Heart right ventricle (tissue), 16 donors: Measurements from ENCODE around the gene SUMO1. TPM values are rescaled to one million over a fixed set of nuclear protein-coding genes. Genes with fewer than 3 reads are reported as not detected.
A peak's percentile ranks its signal among the peaks of the same experiment; 100 is the strongest.

ENCODE experiments used
- ATAC-seq, 8 donors: fragments of 200-7000 bp; cut with Tn5 transposase; one replicate each; pipeline ENCODE4 v1.9.1; 2020; ENCODE audit warnings: mild to moderate bottlenecking in 8 of 8, moderate library complexity in 8 of 8, moderate number of reproducible peaks in 1 of 8
- DNase-seq, 2 donors: peaks; one replicate each; pipeline ENCODE4 v3.0.0-alpha.2; 2020
- H3K27ac ChIP-seq, 10 donors: fragments of 200-600 bp; sonication (generic) in 2 of 10; one replicate each; pipeline versions ENCODE4 v1.5.0 to v1.8.0; 2020 to 2022; ENCODE audit warnings: mild to moderate bottlenecking in 3 of 10
- H3K27me3 ChIP-seq, 7 donors: fragments of 200-600 bp; one replicate each; pipeline ENCODE4 v1.8.0; 2021 to 2022; ENCODE audit warnings: mild to moderate bottlenecking in 2 of 7
- H3K36me3 ChIP-seq, 9 donors: fragments of 200-600 bp; sonication (generic) in 1 of 9; one replicate each; pipeline versions ENCODE4 v1.5.0 to v1.8.0; 2020 to 2022; ENCODE audit warnings: mild to moderate bottlenecking in 2 of 9
- H3K4me1 ChIP-seq, 9 donors: fragments of 200-600 bp; sonication (generic) in 1 of 9; one replicate each; pipeline versions ENCODE4 v1.5.0 to v1.8.0; 2020 to 2022; ENCODE audit warnings: mild to moderate bottlenecking in 4 of 9
- H3K4me3 ChIP-seq, 10 donors: fragments of 200-600 bp; sonication (generic) in 2 of 10; one replicate each; pipeline versions ENCODE4 v1.5.0 to v1.8.0; 2020 to 2022; ENCODE audit warnings: mild to moderate bottlenecking in 7 of 10, moderate library complexity in 2 of 10
- H3K9me3 ChIP-seq, 11 donors: fragments of 200-600 bp in 10 of 11; sonication (generic) in 2 of 11; one replicate each; pipeline versions ENCODE4 v1.5.0 to v1.8.0; 2013 to 2022; ENCODE audit warnings: mild to moderate bottlenecking in 2 of 11, control low read depth in 1 of 11, moderate library complexity in 1 of 11
- CTCF ChIP-seq, 9 donors: fragments of 200-600 bp; sonication (generic) in 2 of 9; IDR thresholded peaks; one replicate each; pipeline versions ENCODE4 v1.5.0 to v1.8.0; 2021 to 2022; ENCODE audit warnings: antibody characterized with exemption in 9 of 9, mild to moderate bottlenecking in 5 of 9, moderate library complexity in 1 of 9
- whole genome bisulfite sequencing, 2 donors: extraction: QIAGEN DNeasy Blood & Tissue Kit; methylation state at CpG; one replicate each; pipeline ENCODE4 v1.1.7; 2013; ENCODE audit warnings: inconsistent platforms in 1 of 2; 5-methylcytosine and 5-hydroxymethylcytosine counted together
- intact Hi-C, 10 donors: fragments of 100-400 bp; cut with DNase I; formaldehyde crosslinking; loops; one replicate each; pipeline versions ENCODE4 v1.11.1 to v1.14.2; 2022
- polyA plus RNA-seq, 2 donors: library from polyadenylated mRNA; stranded (reverse); fragments of 200-250 nt; gene quantifications; one replicate each; pipeline ENCODE4 v1.2.3, GENCODE V29; 2013
- total RNA-seq, 10 donors: library from RNA; stranded (reverse); fragmentation: NEBNext Ultra II Directional in 3 of 10; extraction: Animal tissue kit (Norgen Biotek cat#: 25700) in 3 of 10; gene quantifications; one replicate each; pipeline versions ENCODE4 v1.2.1 to v1.2.4, GENCODE V29; 2021 to 2023
- donor health status: Arrhythmogenic right ventricular cardiomyopathy.
- donor health status: ischemic (EF 13 %, LVEDD 7.1; RV severe dilation, severe dysfunction).
- donor health status: healthy with polysubstance abuse.
- donor health status: DM: no; HTN: yes; CAD: no.
- donor health status: DM: no; HTN: no; CAD: no.
- donor health status: ischemic (EF 25% LVEDD 6.9; RV normal size, moderate dysfunction).
- donor health status: ischemic (EF 25% LVEDD 5.7; RV mildly dilated, moderate dysfunction).
- donor health status: healthy.
- donor health status: DM: yes; HTN: yes; CAD: no.
- donor health status: Ischemic cardiomyopathy.
- donor health status: ischemic (EF 35%, LVEDD 5.7; RV mildly dilated, moderate dysfunction).
- donor health status: nonischemic (EF 11% LVEDD 7.7; RV severe dilation, severe dysfunction).
- donor health status: DM: yes; HTN: yes; CAD: no.
- donor health status: PGD.
- donor health status: ischemic (EF 29% LVEDD 5.4; RV normal size, mild dysfunction).
- donor health status: nonischemic (EF 23%, LVEDD 6.1; RV moderate dilation, normal function).

The SUMO1 gene
- total and polyA plus RNA-seq, 12 donors, result 62.2 to 72.8 (median 67.7) TPM

- 28 to 33% methylated on average over 9 of the region's 9 CpGs for WGBS, 2 donors
- peaks cover 0 to 6% (median 0%) of the 10 kb centered on the region in 11 donors for H3K9me3 ChIP-seq
- H3K36me3 ChIP-seq, result no peaks in the 10 kb centered on the region
- peak overlapping the region in 9 of 10 donors; percentile 61 to 97 (median 86) for H3K4me3 ChIP-seq
- peaks cover 0 to 50% (median 20%) of the 10 kb centered on the region in 9 donors for H3K4me1 ChIP-seq
- peak overlapping the region in 1 of 10 donors; percentile 45 for H3K27ac ChIP-seq
- intact Hi-C loops, result loop anchor here in 1 of 10 donors (10.0 kb wide), 1 partner anchor 227 kb away; no protein-coding TSS in a partner anchor
- no peaks in the 10 kb centered on the region for H3K27me3 ChIP-seq
- ATAC-seq, result no peak
- no peak for TF ChIP-seq CTCF (IDR thresholded peaks at IDR 0.05)
- no peak for DNase-seq
Observed at GRCh38 chr2:202267495-202267894, 29.1 kb upstream of the SUMO1 start.

GRCh38 chr2:202265467-202266277 is 27.3 kb upstream of the SUMO1 start, which contains the start of gene NOP58:
Gene NOP58, plus strand, starts transcription at chr2:202265763. Its CDS starts 179 bp downstream, at chr2:202265942.
- H3K9me3 ChIP-seq, result no peaks in the 10 kb centered on the region
- TF ChIP-seq CTCF (IDR thresholded peaks at IDR 0.05), result peak in 1 of 9 donors; percentile 6
- peak within 1 kb of the TSS; percentile 48 to 98 (median 94) for H3K27ac ChIP-seq
- 0% methylated on average over 54 of the region's 54 CpGs for WGBS, 2 donors
- ATAC-seq (peak; percentile 97 to 99 (median 99)), DNase-seq (peak; percentile 83 to 95)
- peaks cover 0 to 43% (median 20%) of the 10 kb centered on the region in 9 donors for H3K4me1 ChIP-seq
- H3K36me3 ChIP-seq, result no peaks in the 10 kb centered on the region
- H3K4me3 ChIP-seq, result peak within 1 kb of the TSS; percentile 60 to 97 (median 85)
- no peaks in the 10 kb centered on the region for H3K27me3 ChIP-seq
- intact Hi-C loops, result loop anchor here in 1 of 10 donors (2.0 to 10.0 kb wide), 2 partner anchors 27 to 229 kb away; partner anchors contain the start of gene SUMO1

GRCh38 chr2:202261531-202261930 is 23.1 kb upstream of the SUMO1 start:
- no peak for ATAC-seq
- Histone ChIP-seq H3K27ac (no peak overlapping the region), H3K4me1 (peaks cover 0 to 7% (median 0%) of the 10 kb centered on the region in 9 donors), H3K27me3 (no peaks in the 10 kb centered on the region), H3K9me3 (no peaks in the 10 kb centered on the region), H3K36me3 (no peaks in the 10 kb centered on the region), H3K4me3 (no peak overlapping the region)
- 78 to 89% methylated on average over 4 of the region's 4 CpGs for WGBS, 2 donors
- intact Hi-C loops, result loop anchor here in 1 of 10 donors (10.0 kb wide), 1 partner anchor 233 kb away; no protein-coding TSS in a partner anchor
- TF ChIP-seq CTCF (IDR thresholded peaks at IDR 0.05), result no peak
- DNase-seq, result no peak

- Histone ChIP-seq H3K27ac (peak overlapping the region in 1 of 10 donors; percentile 38), H3K36me3 (no peaks in the 10 kb centered on the region), H3K4me1 (peaks cover 0 to 5% (median 0%) of the 10 kb centered on the region in 9 donors), H3K27me3 (no peaks in the 10 kb centered on the region), H3K4me3 (no peak overlapping the region), H3K9me3 (peaks cover 0 to 5% (median 0%) of the 10 kb centered on the region in 11 donors)
- WGBS, 2 donors, result 49 to 51% methylated on average over 5 of the region's 5 CpGs
- no peak for TF ChIP-seq CTCF (IDR thresholded peaks at IDR 0.05)
- ATAC-seq (peak in 4 of 8 donors; percentile 49 to 70 (median 57)), DNase-seq (peak in 1 of 2 donors; percentile 7)
- intact Hi-C loops, result no loop called here
Observed at GRCh38 chr2:202251494-202251893, 13.1 kb upstream of the SUMO1 start.
